OCI-LY7 (cell line): ENCODE measurements around the gene TBC1D23. TPM values are rescaled to one million over a fixed set of nuclear protein-coding genes. Genes with fewer than 3 reads are reported as not detected.

Experiments used
- BruUV-seq: library from RNA; stranded (reverse); fragments of 400-500 nt; replicated peaks from 2 replicates; lab custom pipeline; 2021; lab: Mats Ljungman, UMichigan
- CTCF ChIA-PET: fragments of 300-600 bp; sonication (Branson Sonifier 250); formaldehyde crosslinking; loops from one replicate; lab custom pipeline; 2022; ENCODE audit warnings: antibody characterized with exemption; ENCODE audit not compliant: unreplicated experiment; lab: Charles Lee
- POLR2A ChIA-PET: fragments of 300-600 bp; sonication (Branson Sonifier 250); formaldehyde crosslinking; loops from one replicate; lab custom pipeline; 2022; ENCODE audit warnings: antibody characterized with exemption; lab: Charles Lee
- DNase-seq: peaks from one replicate; pipeline ENCODE4 v3.0.0-alpha.2; 2015; ENCODE audit warnings: low spot score
- H2AFZ ChIP-seq: fragments of 200-600 bp; sonication (generic), shearing (Covaris generic); 2 replicates; pipeline ENCODE4 v1.6.1; 2014; ENCODE audit warnings: mild to moderate bottlenecking, antibody characterized with exemption, low read length, moderate library complexity
- H3K27ac ChIP-seq: fragments of 200-600 bp; sonication (generic); 2 replicates; pipeline ENCODE4 v1.5.1; 2014; ENCODE audit warnings: mixed run types, low read depth, mild to moderate bottlenecking, moderate library complexity, low read length, inconsistent platforms; ENCODE audit not compliant: poor library complexity, severe bottlenecking
- H3K36me3 ChIP-seq: fragments of 200-600 bp; sonication (generic); 2 replicates; pipeline ENCODE4 v1.6.1; 2014; ENCODE audit warnings: mild to moderate bottlenecking, antibody characterized with exemption, low read length, moderate library complexity, mixed read lengths; ENCODE audit not compliant: insufficient read depth
- H3K4me1 ChIP-seq: fragments of 200-600 bp; sonication (generic); 2 replicates; pipeline ENCODE4 v1.5.1; 2014; ENCODE audit warnings: mild to moderate bottlenecking, low read length; ENCODE audit not compliant: insufficient read depth, poor library complexity, severe bottlenecking
- H3K4me2 ChIP-seq: fragments of 200-600 bp; sonication (generic); 2 replicates; pipeline ENCODE4 v1.6.1; 2014; ENCODE audit warnings: mild to moderate bottlenecking, low read length
- H3K4me3 ChIP-seq: fragments of 200-600 bp; sonication (generic); 2 replicates; pipeline ENCODE4 v1.5.1; 2014; ENCODE audit warnings: mild to moderate bottlenecking, low read depth, low read length; ENCODE audit not compliant: poor library complexity, severe bottlenecking
- H3K79me2 ChIP-seq: fragments of 200-600 bp; sonication (generic); 2 replicates; pipeline ENCODE4 v1.6.1; 2016; ENCODE audit warnings: low read depth, mild to moderate bottlenecking, low read length, moderate library complexity, mixed read lengths; ENCODE audit not compliant: insufficient read depth
- H3K9me2 ChIP-seq: fragments of 200-600 bp; sonication (generic); 2 replicates; pipeline ENCODE4 v1.6.1; 2016; ENCODE audit warnings: mild to moderate bottlenecking, low read length, mixed read lengths; ENCODE audit not compliant: insufficient read depth
- H3K9me3 ChIP-seq: fragments of 200-600 bp; sonication (generic); 2 replicates; pipeline ENCODE4 v1.6.1; 2014; ENCODE audit warnings: mild to moderate bottlenecking, mixed run types, low read length, mixed read lengths
- H4K20me1 ChIP-seq: fragments of 200-600 bp; sonication (generic); 2 replicates; pipeline ENCODE4 v1.6.1; 2014; ENCODE audit warnings: mild to moderate bottlenecking, antibody characterized with exemption, low read length, moderate library complexity, mixed read lengths; ENCODE audit not compliant: insufficient read depth
- EZH2phosphoT487 ChIP-seq: fragments of 200-600 bp; sonication (generic); IDR thresholded peaks from 2 replicates; pipeline ENCODE4 v1.6.1; 2018; ENCODE audit warnings: low read depth, borderline replicate concordance, mild to moderate bottlenecking, mixed run types, antibody characterized with exemption, low read length, moderate library complexity, mixed read lengths
- intact Hi-C: fragments of 100-400 bp; cut with micrococcal nuclease; formaldehyde crosslinking; loops from one replicate; pipeline ENCODE4 v1.10.0; 2022; ENCODE audit not compliant: unreplicated experiment
- total RNA-seq, 2 experiments: library from RNA; depleted of rRNA in 1 of 2; stranded (reverse); fragments of >200 nt in 1 of 2; shearing (Covaris generic) in 1 of 2; gene quantifications; 2 replicates each; pipeline ENCODE4 v1.2.3, GENCODE V29; 2014 to 2022
- TF ChIP-seq, protein P1 (sequence below): fragments of 200-600 bp; sonication (generic); conservative IDR thresholded peaks from 2 replicates; pipeline ENCODE4 v1.5.1; 2014; ENCODE audit warnings: mild to moderate bottlenecking, antibody characterized with exemption, low read length, moderate library complexity, mixed read lengths

The TBC1D23 gene
- total RNA-seq, 2 experiments from 2014 or later, result 12.0 to 23.4 TPM

DNA sequence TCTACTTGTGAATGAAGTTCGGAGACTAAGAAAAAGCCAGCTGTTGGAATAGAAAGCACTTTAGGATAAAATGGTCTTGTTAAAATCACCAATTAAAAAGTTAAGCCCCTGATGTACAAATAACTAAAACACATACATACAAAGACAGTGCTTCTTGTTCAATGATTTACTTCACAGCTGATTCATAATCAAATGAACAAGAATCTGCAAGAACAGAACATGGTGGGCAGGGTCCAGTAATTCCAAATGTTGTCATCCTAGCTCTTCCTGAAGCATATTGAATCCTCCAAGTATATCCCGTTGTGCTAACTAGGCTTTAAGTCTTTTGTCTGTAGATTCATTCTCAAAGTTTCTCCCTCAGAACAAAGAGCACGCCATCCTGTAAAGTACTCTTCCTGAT lies 98.2 kb downstream of the TBC1D23 start:
- intact Hi-C loops, result no loop called here
- H3K36me3 ChIP-seq, result peaks cover 87% of the 10 kb centered on the region
- CTCF ChIA-PET, result no interaction called here
- BruUV-seq, result TSS peak; percentile 4
- H3K79me2 ChIP-seq, result no peaks in the 10 kb centered on the region
- no peak overlapping the region for H2AFZ ChIP-seq
- H3K9me2 ChIP-seq, result no peaks in the 10 kb centered on the region
- H3K4me3 ChIP-seq, result no peak overlapping the region
- POLR2A ChIA-PET, result interaction anchor here (1.0 to 1.9 kb wide), 4 partner anchors 9 to 16 kb away, joined by 3 to 8 read pairs (median 4); no protein-coding TSS in a partner anchor
- no peaks in the 10 kb centered on the region for H3K9me3 ChIP-seq
- H3K27ac ChIP-seq, result no peak overlapping the region
- H4K20me1 ChIP-seq, result no peaks in the 10 kb centered on the region
- H3K4me1 ChIP-seq, result no peaks in the 10 kb centered on the region
- no peak overlapping the region for H3K4me2 ChIP-seq
- TF ChIP-seq, protein P1, sequence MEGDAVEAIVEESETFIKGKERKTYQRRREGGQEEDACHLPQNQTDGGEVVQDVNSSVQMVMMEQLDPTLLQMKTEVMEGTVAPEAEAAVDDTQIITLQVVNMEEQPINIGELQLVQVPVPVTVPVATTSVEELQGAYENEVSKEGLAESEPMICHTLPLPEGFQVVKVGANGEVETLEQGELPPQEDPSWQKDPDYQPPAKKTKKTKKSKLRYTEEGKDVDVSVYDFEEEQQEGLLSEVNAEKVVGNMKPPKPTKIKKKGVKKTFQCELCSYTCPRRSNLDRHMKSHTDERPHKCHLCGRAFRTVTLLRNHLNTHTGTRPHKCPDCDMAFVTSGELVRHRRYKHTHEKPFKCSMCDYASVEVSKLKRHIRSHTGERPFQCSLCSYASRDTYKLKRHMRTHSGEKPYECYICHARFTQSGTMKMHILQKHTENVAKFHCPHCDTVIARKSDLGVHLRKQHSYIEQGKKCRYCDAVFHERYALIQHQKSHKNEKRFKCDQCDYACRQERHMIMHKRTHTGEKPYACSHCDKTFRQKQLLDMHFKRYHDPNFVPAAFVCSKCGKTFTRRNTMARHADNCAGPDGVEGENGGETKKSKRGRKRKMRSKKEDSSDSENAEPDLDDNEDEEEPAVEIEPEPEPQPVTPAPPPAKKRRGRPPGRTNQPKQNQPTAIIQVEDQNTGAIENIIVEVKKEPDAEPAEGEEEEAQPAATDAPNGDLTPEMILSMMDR, result no peak
- TF ChIP-seq EZH2phosphoT487, result no peak
- DNase-seq, result no peak

DNA sequence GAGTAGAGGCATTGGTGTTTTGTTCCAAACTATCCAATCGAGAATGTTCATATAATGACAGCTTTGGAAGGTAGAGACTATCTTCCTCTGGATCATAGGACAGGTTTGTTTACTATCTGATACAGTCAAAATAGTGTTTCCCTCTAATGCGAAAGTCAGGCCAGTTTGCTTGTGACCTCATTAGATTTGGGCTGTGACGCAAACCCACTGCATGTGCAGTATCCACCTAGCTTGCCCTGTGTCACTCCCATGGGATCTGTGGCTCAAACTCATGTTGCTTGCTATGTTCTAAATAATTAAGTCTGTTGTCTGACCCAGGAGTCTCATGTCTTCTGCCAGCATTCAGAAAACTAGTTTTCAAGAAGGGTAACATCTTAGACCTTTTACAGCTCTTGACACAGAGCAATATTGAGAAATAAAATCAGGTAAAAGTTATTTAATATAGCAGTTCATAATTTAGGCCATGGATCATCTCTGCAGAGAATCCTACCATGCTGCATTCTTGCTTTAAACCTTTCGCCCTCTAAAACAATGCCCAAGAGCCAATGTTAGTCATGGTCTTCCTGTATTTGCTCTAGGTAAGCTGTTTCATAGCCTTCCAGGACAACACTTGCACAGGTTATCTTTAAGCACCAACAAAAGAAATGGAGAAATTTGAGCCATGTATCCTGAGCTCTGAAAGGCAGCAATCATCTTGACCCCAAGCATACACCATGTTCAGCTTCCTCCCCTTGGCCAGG lies 100.1 kb downstream of the TBC1D23 start:
- Histone ChIP-seq H2AFZ (no peak overlapping the region), H3K9me3 (no peaks in the 10 kb centered on the region), H4K20me1 (no peaks in the 10 kb centered on the region), H3K4me1 (no peaks in the 10 kb centered on the region), H3K9me2 (no peaks in the 10 kb centered on the region), H3K27ac (no peak overlapping the region), H3K79me2 (no peaks in the 10 kb centered on the region), H3K36me3 (peaks cover 89% of the 10 kb centered on the region), H3K4me3 (no peak overlapping the region), H3K4me2 (no peak overlapping the region)
- ChIA-PET CTCF (no interaction called here), POLR2A (interaction anchor here (0.6 to 1.8 kb wide), 5 partner anchors 9 to 1941 kb away, joined by 3 to 8 read pairs (median 5); partner anchors contain the start of genes LNP1 and TOMM70)
- BruUV-seq, result no TSS peak
- DNase-seq, result no peak
- intact Hi-C loops, result no loop called here
- no peak for TF ChIP-seq EZH2phosphoT487
- TF ChIP-seq, protein P1, result no peak

DNA sequence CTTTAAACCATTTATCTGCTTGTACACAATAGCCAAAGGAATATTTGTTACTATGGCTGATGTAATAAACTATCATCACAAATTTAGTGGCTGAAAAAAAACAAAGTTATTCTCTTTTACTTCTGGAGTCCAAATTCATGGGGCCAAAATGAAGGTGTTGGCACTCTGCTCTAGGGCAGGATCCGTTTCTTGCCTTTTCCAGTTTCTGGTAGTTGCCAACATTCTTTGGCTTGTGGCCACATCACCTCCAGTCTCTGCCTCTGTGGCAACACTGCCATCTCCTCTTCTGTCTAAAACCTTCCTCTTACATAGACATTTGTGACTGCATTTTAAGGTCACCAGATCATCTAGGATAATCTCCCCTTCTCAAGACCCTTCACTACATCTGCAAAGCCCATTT lies 101.1 kb downstream of the TBC1D23 start:
- Histone ChIP-seq H3K4me2 (no peak overlapping the region), H4K20me1 (no peaks in the 10 kb centered on the region), H3K4me1 (no peaks in the 10 kb centered on the region), H2AFZ (no peak overlapping the region), H3K9me3 (no peaks in the 10 kb centered on the region), H3K9me2 (no peaks in the 10 kb centered on the region), H3K79me2 (no peaks in the 10 kb centered on the region), H3K27ac (no peak overlapping the region), H3K4me3 (no peak overlapping the region), H3K36me3 (peaks cover 89% of the 10 kb centered on the region)
- BruUV-seq, result no TSS peak
- intact Hi-C loops, result no loop called here
- DNase-seq, result no peak
- CTCF ChIA-PET, result no interaction called here
- TF ChIP-seq, protein P1, result no peak
- no peak for TF ChIP-seq EZH2phosphoT487
- POLR2A ChIA-PET, result interaction anchor here (0.6 to 1.8 kb wide), 2 partner anchors 68 to 1940 kb away, joined by 3 to 7 read pairs; no protein-coding TSS in a partner anchor
